Measurements from ENCODE around the gene IER5.

The IER5 gene

DNA sequence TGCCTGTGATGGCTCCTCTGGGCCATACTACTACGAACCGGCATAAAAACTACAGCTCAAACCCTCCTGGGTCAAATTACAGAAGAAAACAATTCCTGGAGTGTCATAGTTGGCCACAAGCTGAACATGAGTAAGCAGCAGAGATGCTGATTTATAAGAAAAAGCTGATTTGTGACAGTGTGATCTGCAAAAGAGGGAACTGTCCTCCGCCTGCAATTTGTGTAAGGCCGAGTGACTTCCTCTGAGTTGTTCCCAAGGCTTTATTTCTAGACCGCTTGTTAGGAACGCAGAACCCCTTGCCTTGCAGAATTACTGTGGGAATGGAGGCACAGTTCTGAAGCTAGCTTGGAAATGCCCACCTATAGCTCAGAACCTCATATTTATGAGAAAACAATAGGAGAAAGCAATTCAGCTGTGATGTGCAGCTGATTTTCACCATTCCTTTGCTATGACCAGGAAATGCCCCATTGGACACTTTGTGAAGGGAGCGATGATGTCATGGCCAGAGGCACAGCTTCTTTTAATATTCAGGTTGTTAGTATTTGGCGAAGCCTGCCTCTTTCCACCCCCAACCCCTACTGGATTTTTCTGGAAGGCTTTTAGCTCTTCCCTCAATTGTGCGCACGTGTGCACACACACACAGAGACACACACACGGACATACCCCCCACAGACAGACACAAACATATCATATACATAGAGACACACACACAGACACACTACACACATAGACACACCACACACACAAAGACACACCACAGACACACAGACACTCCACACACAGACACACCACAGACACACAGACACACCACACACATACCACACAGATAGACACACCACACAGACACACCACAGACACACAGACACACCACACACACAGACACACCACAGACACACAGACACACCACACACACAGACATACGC, 47.6 kb downstream of the IER5 start:
- DNase-seq = peak; percentile 37

DNA sequence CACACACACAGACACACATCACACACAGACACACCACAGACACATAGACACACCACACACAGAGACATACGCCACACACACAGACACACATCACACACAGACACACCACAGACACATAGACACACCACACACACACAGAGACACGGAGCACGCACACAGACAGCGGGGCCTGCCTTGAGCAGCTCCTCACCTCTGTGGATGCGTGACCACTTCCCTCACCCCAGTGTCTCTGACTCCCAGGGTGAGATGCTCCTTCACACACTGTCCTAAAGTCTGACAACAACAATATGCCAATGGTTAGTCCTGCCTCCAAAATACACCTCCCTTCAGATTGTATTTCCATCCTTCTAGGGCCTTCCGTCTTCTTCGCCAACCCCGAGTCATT, 48.2 kb downstream of the IER5 start:
- DNase-seq = no peak

DNA sequence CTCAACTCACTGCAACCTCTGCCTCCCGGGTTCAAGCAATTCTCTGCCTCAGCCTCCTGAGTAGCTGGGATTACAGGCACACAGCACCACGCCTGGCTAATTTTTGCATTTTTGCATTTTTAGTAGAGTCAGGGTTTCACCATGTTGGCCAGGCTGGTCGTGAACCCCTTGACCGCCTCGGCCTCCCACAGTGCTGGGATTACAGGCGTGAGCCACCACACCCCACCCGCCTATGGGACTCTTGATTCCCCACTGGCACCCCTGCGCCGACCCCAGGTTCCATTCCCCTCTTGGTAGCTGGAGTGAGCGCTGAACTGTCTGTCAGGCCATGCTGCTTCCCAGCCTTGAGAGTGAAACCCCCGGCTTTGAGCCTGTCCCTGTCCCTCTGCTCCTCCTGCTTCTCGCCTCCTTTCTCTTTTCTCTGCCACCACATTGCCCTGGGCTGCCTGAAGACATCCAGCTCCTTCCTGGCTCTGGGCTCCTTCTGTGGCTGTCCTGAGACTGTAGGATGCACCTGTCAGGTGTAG, 48.8 kb downstream of the IER5 start:
- DNase-seq = no peak

DNA sequence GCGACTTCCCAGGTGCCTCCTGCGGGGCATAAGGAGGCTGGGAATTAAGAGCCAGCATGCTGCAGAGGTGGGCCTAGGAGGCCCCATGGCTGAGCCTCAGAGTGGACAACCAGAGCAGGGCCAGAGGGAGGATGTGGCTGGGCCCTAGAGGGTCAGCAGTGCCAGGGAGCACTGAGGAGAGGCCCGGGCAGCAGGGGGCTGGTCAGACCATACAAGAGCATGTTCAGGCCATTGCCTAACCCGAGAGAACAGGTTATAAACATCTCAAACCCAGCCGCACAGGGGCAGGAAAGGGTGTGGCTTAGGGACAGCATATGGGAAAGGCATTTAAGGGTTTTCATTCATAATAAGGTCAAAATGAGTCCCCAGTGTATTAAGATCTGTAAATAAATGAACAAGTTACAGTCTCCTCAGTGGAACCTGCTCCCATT, 51.1 kb downstream of the IER5 start:
- DNase-seq = no peak

DNA sequence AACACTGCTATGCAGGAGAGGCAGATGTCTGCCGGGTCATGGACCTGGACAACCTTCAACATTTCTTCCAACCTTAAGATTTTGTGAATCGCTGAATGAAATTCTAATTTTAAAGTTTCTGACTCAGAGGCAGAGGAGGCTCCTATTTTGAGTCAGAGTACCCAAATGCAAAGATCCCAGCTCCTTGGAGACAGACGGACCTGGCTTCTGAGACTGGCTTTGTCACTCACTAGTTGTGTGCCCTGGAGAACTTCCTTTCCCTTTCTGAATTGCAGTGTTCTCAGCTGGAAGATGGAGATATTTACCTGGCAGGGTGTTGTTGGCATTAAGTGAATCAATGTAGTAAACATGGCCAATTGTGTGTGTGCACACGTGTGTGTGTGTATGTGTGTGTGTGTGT, 51.9 kb downstream of the IER5 start:
- DNase-seq = no peak

DNA sequence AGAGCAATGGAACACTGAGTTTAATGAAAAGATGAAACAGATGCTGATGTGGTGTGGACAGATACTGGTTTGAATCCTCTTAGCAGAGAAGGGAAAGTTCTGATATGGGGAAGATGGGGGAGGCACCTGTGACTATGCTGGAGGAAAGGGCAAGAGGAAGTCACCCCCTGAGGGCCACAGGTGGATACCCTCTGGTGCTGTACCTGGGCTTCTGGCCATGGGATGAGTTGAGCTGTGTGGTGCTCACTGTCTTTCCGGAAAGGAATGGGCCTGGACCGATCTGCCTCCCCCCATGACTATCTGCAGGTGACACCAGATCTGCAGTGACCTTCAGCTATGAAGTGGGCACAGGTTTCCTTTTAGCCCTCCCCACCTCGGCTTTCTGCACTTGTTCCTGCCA, 52.4 kb downstream of the IER5 start:
- DNase-seq = peak; percentile 30

DNA sequence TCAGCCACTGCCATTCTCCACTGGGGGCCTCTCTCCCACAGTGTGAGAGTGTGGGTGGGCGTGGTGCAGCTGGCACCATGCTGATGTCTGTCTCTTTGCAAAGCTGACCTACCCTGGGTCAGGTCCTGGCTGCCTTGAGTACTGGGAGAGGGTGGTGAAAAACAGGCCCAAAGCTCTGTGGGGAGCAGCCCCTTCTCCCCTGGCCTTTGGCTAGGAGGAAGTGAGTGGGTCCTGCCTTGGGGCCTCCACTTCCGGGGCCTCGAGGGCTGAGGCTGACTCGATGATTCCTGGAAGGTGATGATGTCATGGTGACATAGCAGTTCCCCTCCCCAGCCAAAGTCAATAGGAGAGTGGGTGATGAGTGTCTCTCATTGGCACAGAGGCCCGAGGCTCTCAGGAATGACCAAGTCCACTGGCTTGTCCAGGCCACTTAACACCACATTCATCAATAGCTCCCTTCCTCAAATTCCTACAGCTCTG, 53.0 kb downstream of the IER5 start:
- DNase-seq = peak; percentile 50

All from RPMI8226 (cell line).